Right renal cortex interstitium (tissue), 3 donors: ENCODE measurements around the gene TNRC18. TPM values are rescaled to one million over a fixed set of nuclear protein-coding genes. Genes with fewer than 3 reads are reported as not detected.
"Not testable (repeated sequence)": the region's sequence is repeated elsewhere in the genome, so short reads cannot be mapped to it uniquely, and the experiment has no call there.

Experiments
- DNase-seq, 3 donors: peaks; one replicate each; pipeline ENCODE4 v3.0.0-alpha.2; 2013; ENCODE audit warnings: low read depth in 3 of 3, low spot score in 2 of 3
- polyA plus RNA-seq, 3 donors: library from polyadenylated mRNA; unstranded; fragments of 120-200 nt; gene quantifications; one replicate each; pipeline ENCODE4 v1.2.1, GENCODE V29; 2013; ENCODE audit not compliant: insufficient read length in 3 of 3

Gene TNRC18
- polyA plus RNA-seq, 3 donors = 89.2 to 111 (median 99.0) TPM

- DNase-seq = not testable (repeated sequence)
These were observed 99.5 kb downstream of the TNRC18 start for GRCh38 chr7:5323800-5324781.

- DNase-seq = no peak
These were observed 100.8 kb downstream of the TNRC18 start for GRCh38 chr7:5322621-5323410.

- no peak for DNase-seq
These were observed 102.7 kb downstream of the TNRC18 start for GRCh38 chr7:5320802-5321396.

- DNase-seq = no peak
These were observed 103.2 kb downstream of the TNRC18 start for GRCh38 chr7:5320391-5320790.

DNA sequence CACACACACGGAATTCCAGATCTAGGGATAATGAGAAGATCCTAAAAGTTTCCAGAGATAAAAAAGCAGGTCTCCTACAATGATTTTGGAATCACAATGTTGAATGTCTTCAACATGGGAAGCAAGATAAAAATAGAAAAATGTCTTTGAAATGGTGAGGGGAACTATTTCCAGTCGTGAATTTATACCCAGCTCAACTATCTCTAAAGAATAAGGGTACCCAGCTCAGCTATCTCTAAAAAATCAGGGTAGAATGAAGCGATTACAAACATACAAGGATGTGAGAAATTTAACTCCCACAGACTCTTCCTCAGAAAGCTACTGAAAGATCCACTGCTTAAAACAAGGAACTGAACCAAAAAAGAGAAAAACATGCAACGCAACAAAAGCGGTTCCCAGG, 105.0 kb downstream of the TNRC18 start:
- DNase-seq = not testable (repeated sequence)

DNA sequence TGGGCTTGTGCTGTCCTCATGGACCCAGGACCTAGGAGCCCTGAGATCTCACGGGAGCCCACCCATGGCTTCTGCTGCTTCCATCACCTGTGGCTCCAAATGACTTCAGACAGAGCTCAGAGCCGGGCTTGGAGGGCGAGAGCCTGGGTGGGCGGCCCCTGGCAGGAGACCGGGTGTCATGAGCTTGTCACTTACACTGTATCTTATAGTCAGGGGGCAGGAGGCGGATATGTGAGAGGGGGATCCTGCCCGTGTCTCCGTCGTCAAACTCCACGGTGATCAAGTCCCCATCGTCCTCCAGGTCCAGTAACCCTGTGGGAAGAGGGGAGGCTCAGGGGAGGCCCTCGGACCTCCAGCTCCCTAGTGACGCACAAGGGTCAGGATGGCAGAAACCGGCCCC, 107.9 kb downstream of the TNRC18 start:
- no peak for DNase-seq

DNA sequence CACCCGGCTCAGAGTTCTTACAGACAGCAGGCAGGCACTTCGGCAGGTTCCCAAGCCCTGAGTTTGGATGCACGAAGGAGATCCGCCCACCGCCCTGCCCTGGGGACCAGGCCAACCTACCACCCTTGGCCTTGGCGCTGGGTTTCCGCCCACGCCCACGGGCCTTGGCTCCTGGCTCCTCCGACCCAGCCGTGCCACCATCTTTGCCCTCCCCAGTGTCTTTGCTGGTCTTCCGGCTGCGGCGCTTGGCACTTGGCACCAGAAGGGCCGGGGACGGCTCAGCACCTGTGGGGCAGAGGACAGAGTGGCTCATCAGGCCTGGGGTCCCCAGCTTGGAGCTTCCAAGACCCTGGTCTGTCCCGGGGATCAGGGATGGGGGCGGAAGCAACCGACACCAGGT, 108.8 kb downstream of the TNRC18 start:
- no peak for DNase-seq

GRCh38 chr7:5313076-5313885, 110.4 kb downstream of the TNRC18 start:
- DNase-seq = not testable (repeated sequence)

DNA sequence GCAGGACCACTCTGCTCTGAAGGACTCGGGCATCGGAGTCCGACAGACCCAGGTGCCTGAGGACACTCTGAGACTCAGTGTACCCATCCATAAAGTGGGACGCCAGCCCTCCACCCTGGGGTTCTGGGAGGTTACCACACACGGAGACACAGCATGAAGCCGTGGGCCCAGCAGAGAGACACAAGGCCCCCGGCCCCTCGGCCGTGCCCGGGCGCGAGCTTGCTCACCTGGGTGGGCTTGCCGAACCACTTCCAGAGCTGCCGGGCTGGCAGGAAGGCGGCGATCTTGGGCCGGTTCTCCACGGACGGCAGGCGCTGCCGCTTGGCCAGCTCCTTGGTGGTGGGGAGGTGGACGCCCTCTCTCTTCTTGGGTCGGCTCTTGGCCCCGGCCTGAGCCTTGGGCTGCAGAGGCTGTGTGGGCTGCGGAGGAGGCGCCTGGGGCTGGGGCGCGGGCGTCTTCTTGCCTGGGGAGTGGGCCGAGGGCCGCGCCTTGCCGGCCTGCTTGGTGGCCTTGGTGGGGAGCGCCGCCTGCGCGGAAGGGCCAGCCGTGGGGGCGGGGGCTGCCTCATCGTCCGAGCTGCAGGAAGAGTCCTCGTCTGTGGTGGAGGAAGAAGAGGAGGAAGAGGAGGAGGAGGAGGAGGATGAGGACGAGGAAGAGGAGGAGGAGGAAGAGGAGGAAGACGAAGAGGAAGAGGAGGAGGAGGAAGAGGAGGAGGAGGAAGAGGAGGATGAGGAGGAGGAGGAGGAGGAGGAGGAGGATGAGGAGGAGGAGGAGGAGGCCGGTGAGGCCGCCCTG, 111.2 kb downstream of the TNRC18 start:
- not testable (repeated sequence) for DNase-seq

DNA sequence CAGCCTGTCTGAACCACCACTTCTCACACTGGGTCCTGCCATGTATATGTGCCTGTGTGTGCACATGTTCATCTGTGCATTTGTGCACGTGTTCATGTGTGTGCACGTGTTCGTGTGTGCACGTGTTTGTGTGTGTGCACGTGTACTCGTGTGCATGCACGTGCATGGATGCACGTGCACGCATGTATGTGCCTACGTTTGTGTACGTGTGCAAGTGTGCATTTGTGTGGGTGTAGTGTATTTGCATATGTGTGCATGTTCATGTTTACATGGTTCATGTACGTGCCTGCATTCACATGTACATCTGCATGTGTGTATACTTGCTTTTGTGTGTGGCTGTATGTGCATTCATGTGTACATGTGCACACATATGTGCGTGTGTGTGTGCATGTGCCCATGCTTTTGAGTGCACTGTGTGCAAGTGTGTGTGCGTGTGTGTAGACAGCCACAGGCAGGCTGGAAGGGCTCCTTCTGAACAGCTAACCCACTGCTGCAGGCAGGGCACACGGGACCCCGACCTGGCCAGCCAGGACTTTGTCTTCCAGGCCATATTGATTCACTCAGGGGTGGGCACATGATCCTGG, 112.7 kb downstream of the TNRC18 start:
- no peak for DNase-seq

DNA sequence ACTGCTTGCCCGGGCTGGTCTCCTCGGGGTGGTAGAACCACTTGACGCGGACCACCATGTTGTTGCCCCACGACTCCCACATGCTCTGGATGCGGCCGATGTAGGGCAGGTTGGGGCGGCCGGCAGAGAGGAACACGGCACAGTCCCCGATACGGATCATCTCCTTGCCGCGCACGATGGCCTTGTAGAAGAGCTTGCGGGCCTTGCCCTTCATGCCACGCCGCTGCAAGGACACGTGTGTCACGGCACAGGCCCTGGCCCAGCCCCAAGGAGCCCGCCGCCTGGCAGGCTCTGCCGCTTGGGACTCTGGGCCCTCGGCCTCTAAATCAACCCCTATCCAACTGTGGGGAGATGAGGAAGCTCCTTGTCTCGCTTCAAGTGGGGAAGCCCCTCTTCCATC, 114.5 kb downstream of the TNRC18 start:
- no peak for DNase-seq

DNA sequence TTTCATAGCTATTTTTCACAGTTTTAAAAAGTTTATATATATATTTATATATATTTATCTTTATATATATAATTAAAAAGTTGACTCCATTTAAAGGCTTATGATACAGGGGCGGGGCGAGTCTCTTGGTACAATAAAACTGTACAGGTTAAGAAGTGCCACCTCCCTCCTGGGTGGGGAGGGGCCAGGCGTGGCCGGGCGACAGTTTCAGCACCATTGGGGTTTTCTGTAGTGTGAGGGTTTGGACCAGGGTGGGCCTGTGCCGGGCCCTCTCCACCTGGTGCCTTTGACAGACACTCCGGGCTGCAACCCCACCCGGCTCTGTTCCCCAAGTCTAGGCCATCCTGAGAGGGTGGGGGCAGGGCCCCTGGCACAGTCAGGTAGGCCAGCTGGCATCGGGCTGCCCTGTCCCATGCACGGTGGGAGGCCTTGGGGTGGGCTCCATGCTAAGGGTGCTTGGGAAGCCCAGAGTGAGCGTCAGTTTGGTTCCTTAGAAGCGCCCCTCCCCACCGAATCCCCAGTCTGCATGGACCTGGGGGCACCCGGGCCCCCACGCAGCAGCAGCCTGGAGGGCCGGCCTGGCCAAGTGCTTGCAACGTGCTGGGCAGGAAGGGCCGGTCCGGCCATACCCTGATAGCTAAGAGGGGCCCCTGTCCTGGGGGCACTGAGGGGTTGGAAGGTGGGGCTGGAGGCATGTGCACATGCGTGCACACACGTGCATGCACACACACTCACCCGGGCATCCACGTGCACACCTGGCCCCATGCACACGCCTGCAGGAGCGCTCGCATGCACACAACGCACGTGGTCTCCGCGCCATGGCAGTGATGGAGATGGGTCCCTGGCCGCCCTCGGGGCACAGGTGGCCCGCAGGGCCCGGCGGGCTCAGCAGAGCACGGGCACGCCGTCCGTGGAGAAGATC, 116.2 kb downstream of the TNRC18 start:
- DNase-seq = not testable (repeated sequence)

DNA sequence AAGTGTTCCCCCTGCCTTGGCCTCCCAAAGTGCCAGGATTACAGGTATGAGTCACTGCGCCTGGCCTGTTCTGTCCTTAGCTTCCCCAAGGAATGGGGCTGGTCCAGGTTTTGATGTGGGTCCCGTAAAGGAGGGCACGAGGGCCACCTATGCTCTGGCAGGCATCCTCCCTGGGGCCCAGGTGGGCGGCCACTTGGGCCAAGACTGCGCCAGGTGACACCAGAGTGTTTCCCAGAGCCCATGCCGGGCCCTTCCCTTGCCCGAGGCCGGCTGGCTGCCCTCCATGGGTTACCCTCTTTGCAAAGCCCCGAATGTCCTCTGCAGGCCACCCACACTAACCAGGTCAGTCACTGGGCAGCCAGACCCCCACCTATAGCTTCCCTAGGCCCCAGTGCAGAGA, 118.6 kb downstream of the TNRC18 start:
- DNase-seq = not testable (repeated sequence)

GRCh38 chr7:5303591-5304505, 119.8 kb downstream of the TNRC18 start:
- no peak for DNase-seq

- DNase-seq = no peak
These were observed 120.6 kb downstream of the TNRC18 start for GRCh38 chr7:5303061-5303460.

- no peak for DNase-seq
These were observed 121.1 kb downstream of the TNRC18 start for GRCh38 chr7:5302577-5302976.

DNA sequence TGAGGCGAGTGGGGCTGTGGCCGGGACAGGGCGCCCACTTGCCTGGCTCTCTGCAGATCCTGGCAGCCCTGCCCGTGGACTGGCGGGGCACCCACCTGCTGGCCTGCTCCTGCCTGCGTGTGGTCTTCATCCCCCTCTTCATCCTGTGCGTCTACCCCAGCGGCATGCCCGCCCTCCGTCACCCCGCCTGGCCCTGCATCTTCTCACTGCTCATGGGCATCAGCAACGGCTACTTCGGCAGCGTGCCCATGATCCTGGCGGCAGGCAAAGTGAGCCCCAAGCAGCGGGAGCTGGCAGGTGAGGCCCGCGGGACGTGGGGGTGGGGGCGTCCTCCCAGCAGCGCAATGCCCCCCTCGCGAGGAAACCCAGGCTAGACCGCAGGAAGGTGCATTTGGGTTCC, 123.3 kb downstream of the TNRC18 start:
- no peak for DNase-seq
